HEK293 (cell line): ENCODE measurements around the gene BUD23.

ENCODE experiments used
- CTCF ChIA-PET: fragments of 350-600 bp; formaldehyde crosslinking; extraction: SDS; loops from one replicate; lab custom pipeline; 2021; ENCODE audit warnings: antibody characterized with exemption; lab: Yijun Ruan, JAX
- POLR2A ChIA-PET: fragments of 300-600 bp; formaldehyde crosslinking; extraction: SDS; loops from one replicate; lab custom pipeline; 2020; ENCODE audit warnings: antibody characterized with exemption, inconsistent platforms; lab: Yijun Ruan, JAX
- H3K27ac ChIP-seq: fragments of 200-500 bp; sonication (Bioruptor generic); 2 replicates; pipeline ENCODE4 v1.5.1; 2014; ENCODE audit warnings: low read depth, low read length, control low read depth, inconsistent platforms; ENCODE audit errors: extremely low read depth
- H3K36me3 ChIP-seq, 2 experiments: fragments of 200-500 bp in 1 of 2; sonication (Bioruptor generic) in 1 of 2; 1 replicate in 1 of 2; 2 replicates in 1 of 2; pipeline ENCODE4 v1.5.1; 2014 to 2017; ENCODE audit warnings: inconsistent platforms in 2 of 2, low read length in 2 of 2; ENCODE audit not compliant: control insufficient read depth in 2 of 2, insufficient read depth in 1 of 2
- H3K4me1 ChIP-seq: fragments of 200-500 bp; sonication (Bioruptor generic); 2 replicates; pipeline ENCODE4 v1.5.1; 2014; ENCODE audit warnings: mild to moderate bottlenecking, low read length, inconsistent platforms; ENCODE audit not compliant: control insufficient read depth, insufficient read depth
- H3K4me3 ChIP-seq: 2 replicates; pipeline ENCODE4 v1.5.1; 2011; ENCODE audit warnings: low read depth, mild to moderate bottlenecking, control low read depth, low read length, moderate library complexity
- H3K9me3 ChIP-seq: fragments of 200-500 bp; sonication (Bioruptor generic); 2 replicates; pipeline ENCODE4 v1.5.1; 2014; ENCODE audit warnings: low read depth, low read length, inconsistent platforms; ENCODE audit not compliant: control insufficient read depth, insufficient read depth
- CTCF ChIP-seq: fragments of 450-650 bp; formaldehyde crosslinking; IDR thresholded peaks from 2 replicates; pipeline ENCODE4 v1.5.1; 2016; ENCODE audit warnings: missing biosample characterization, missing genetic modification characterization
- GLIS1 ChIP-seq: fragments of 450-650 bp; formaldehyde crosslinking; IDR thresholded peaks from 2 replicates; pipeline ENCODE4 v1.5.1; 2016; ENCODE audit warnings: missing biosample characterization, missing genetic modification characterization
- MYNN ChIP-seq: fragments of 450-650 bp; formaldehyde crosslinking; IDR thresholded peaks from 2 replicates; pipeline ENCODE4 v1.5.1; 2016; ENCODE audit warnings: missing biosample characterization, missing genetic modification characterization, borderline replicate concordance
- SCRT1 ChIP-seq: fragments of 450-650 bp; formaldehyde crosslinking; IDR thresholded peaks from 2 replicates; pipeline ENCODE4 v1.5.1; 2016; ENCODE audit warnings: missing biosample characterization, missing genetic modification characterization, borderline replicate concordance
- ZBTB44 ChIP-seq: fragments of 450-650 bp; IDR thresholded peaks from 2 replicates; pipeline ENCODE4 v1.5.1; 2018; ENCODE audit warnings: missing biosample characterization, mild to moderate bottlenecking, missing genetic modification characterization
- ZFHX2 ChIP-seq: fragments of 450-650 bp; formaldehyde crosslinking; conservative IDR thresholded peaks from 2 replicates; pipeline ENCODE4 v1.5.1; 2016; ENCODE audit warnings: missing biosample characterization, missing genetic modification characterization
- ZNF10 ChIP-seq: fragments of 450-650 bp; formaldehyde crosslinking; IDR thresholded peaks from 2 replicates; pipeline ENCODE4 v1.5.1; 2017; ENCODE audit warnings: missing biosample characterization, missing genetic modification characterization
- ZNF121 ChIP-seq: fragments of 450-650 bp; formaldehyde crosslinking; IDR thresholded peaks from 2 replicates; pipeline ENCODE4 v1.5.1; 2016; ENCODE audit warnings: missing biosample characterization, missing genetic modification characterization
- ZNF48 ChIP-seq: fragments of 450-650 bp; formaldehyde crosslinking; IDR thresholded peaks from 2 replicates; pipeline ENCODE4 v1.5.1; 2016; ENCODE audit warnings: missing biosample characterization, missing genetic modification characterization
- ZNF501 ChIP-seq: fragments of 450-650 bp; formaldehyde crosslinking; IDR thresholded peaks from 2 replicates; pipeline ENCODE4 v1.5.1; 2016; ENCODE audit warnings: missing biosample characterization, missing genetic modification characterization
- ZNF768 ChIP-seq: fragments of 450-650 bp; formaldehyde crosslinking; IDR thresholded peaks from 2 replicates; pipeline ENCODE4 v1.5.1; 2018; ENCODE audit warnings: missing biosample characterization, mild to moderate bottlenecking, missing genetic modification characterization
- ZNF785 ChIP-seq: fragments of 450-650 bp; formaldehyde crosslinking; IDR thresholded peaks from 2 replicates; pipeline ENCODE4 v1.5.1; 2016; ENCODE audit warnings: missing biosample characterization, missing genetic modification characterization
- ZSCAN4 ChIP-seq: fragments of 450-650 bp; formaldehyde crosslinking; IDR thresholded peaks from 2 replicates; pipeline ENCODE4 v1.5.1; 2017; ENCODE audit warnings: missing biosample characterization, missing genetic modification characterization

BUD23 gene

GRCh38 chr7:73699370-73700068 is 16.1 kb downstream of the BUD23 start:
- TF ChIP-seq ZNF785 (tag by site-specific recombination) (no peak), ZBTB44 (tag by site-specific recombination) (0 out of 2 replicates have a peak, but pooled peaks have one; percentile 28)
- TF ChIP-seq, all 188 proteins: peak for 1
- no peaks in the 10 kb centered on the region for H3K9me3 ChIP-seq
- H3K27ac ChIP-seq = 0 out of 2 replicates have a peak overlapping the region, but pooled peaks have one; percentile 5
- POLR2A ChIA-PET = no interaction called here
- CTCF ChIA-PET = interaction anchor here (0.9 kb wide), 1 partner anchor 93 kb away, joined by 4 read pairs; no protein-coding TSS in a partner anchor
- no peaks in the 10 kb centered on the region for H3K4me1 ChIP-seq
- peaks cover 4 to 77% of the 10 kb centered on the region in 2 experiments; a peak in 2 of 3 replicates for H3K36me3 ChIP-seq
- no peak overlapping the region for H3K4me3 ChIP-seq

- Histone ChIP-seq H3K9me3 (no peaks in the 10 kb centered on the region), H3K4me1 (no peaks in the 10 kb centered on the region), H3K36me3 (peaks cover 4 to 77% of the 10 kb centered on the region in 2 experiments; a peak in 2 of 3 replicates), H3K27ac (0 out of 2 replicates have a peak overlapping the region, but pooled peaks have one; percentile 5), H3K4me3 (no peak overlapping the region)
- ChIA-PET CTCF (interaction anchor here (0.8 to 2.1 kb wide), 4 partner anchors 8 to 34 kb away, joined by 4 to 9 read pairs (median 6); no protein-coding TSS in a partner anchor), POLR2A (interaction anchor here (0.6 to 1.6 kb wide), 3 partner anchors 26 to 93 kb away, joined by 3 to 4 read pairs (median 3); no protein-coding TSS in a partner anchor)
- TF ChIP-seq GLIS1 (tag by site-specific recombination) (peak; percentile 39), ZFHX2 (no peak), ZNF501 (tag by site-specific recombination) (no peak)
Observed at GRCh38 chr7:73700069-73700423, 16.6 kb downstream of the BUD23 start.

GRCh38 chr7:73700581-73701134 is 17.3 kb downstream of the BUD23 start:
- Histone ChIP-seq H3K4me3 (no peak overlapping the region), H3K4me1 (no peaks in the 10 kb centered on the region), H3K27ac (no peak overlapping the region)
- ChIA-PET CTCF (interaction anchor here (0.6 to 2.4 kb wide), 12 partner anchors 9 to 297 kb away, joined by 3 to 12 read pairs (median 4); no protein-coding TSS in a partner anchor), POLR2A (interaction anchor here (0.6 to 1.6 kb wide), 4 partner anchors 15 to 94 kb away, joined by 3 to 4 read pairs (median 4); no protein-coding TSS in a partner anchor)
- no peak for TF ChIP-seq MYNN
- no peak for TF ChIP-seq ZSCAN4 (tag by site-specific recombination)
- TF ChIP-seq, all 188 proteins: peak for 0
- peaks cover 4 to 74% of the 10 kb centered on the region in 2 experiments; a peak in 2 of 3 replicates for H3K36me3 ChIP-seq
- H3K9me3 ChIP-seq = no peaks in the 10 kb centered on the region

GRCh38 chr7:73701357-73701995 is 18.1 kb downstream of the BUD23 start:
- Histone ChIP-seq H3K9me3 (no peaks in the 10 kb centered on the region), H3K4me1 (no peaks in the 10 kb centered on the region), H3K27ac (no peak overlapping the region), H3K4me3 (no peak overlapping the region), H3K36me3 (peaks cover 4 to 66% of the 10 kb centered on the region in 2 experiments; a peak in 2 of 3 replicates)
- POLR2A ChIA-PET = interaction anchor here (0.6 to 1.6 kb wide), 2 partner anchors 16 to 95 kb away, joined by 4 read pairs; no protein-coding TSS in a partner anchor
- CTCF ChIA-PET = interaction anchor here (0.7 to 2.4 kb wide), 10 partner anchors 9 to 95 kb away, joined by 3 to 12 read pairs (median 4); no protein-coding TSS in a partner anchor
- peak; percentile 96 for TF ChIP-seq ZNF121 (tag by site-specific recombination)
- TF ChIP-seq CTCF (tag by site-specific recombination) = peak; percentile 71
- peak; percentile 63; the same call in 1 of the 2 replicates for TF ChIP-seq SCRT1 (tag by site-specific recombination)
- no peak for TF ChIP-seq ZNF768 (tag by site-specific recombination)
- no peak for TF ChIP-seq ZNF48 (tag by site-specific recombination)
- 0 out of 2 replicates have a peak, but pooled peaks have one; percentile 32 for TF ChIP-seq ZNF10
